Head of caudate nucleus (tissue), 42 donors: ENCODE results near the gene SPRY4.
"Not testable (repeated sequence)": the region's sequence is repeated elsewhere in the genome, so short reads cannot be mapped to it uniquely, and the experiment has no call there.

Source experiments
- DNase-seq, 42 donors: peaks; one replicate each; pipeline versions ENCODE4 v3.0.0 to v3.0.0-alpha.2; 2020 to 2021; ENCODE audit warnings: mixed read lengths in 7 of 42
- intact Hi-C: fragments of 100-400 bp; cut with DNase I; formaldehyde crosslinking; loops from one replicate; pipeline ENCODE4 v1.15.0; 2022

The SPRY4 gene

GRCh38 chr5:142324871-142325724 lies at the start of gene SPRY4:
Gene SPRY4 (minus strand): TSS chr5:142325021. CDS start chr5:142315108, 9,913 bp downstream.
- intact Hi-C loops, result no loop called here
- DNase-seq, result peak; percentile 76 to 95 (median 88)

- no peak for DNase-seq
- intact Hi-C loops, result no loop called here
Measured at GRCh38 chr5:142368529-142368928, 43.7 kb upstream of the SPRY4 start.

- intact Hi-C loops, result no loop called here
Measured at GRCh38 chr5:142366007-142366406, 41.2 kb upstream of the SPRY4 start.

GRCh38 chr5:142364251-142365145 lies 39.7 kb upstream of the SPRY4 start:
- intact Hi-C loops, result no loop called here
- DNase-seq, result peak in 1 of 42 donors; percentile 9

More at GRCh38 chr5:142366007-142366406, 41.2 kb upstream of the SPRY4 start:
- DNase-seq, result no peak

GRCh38 chr5:142363619-142363963 lies 38.8 kb upstream of the SPRY4 start:
- DNase-seq, result no peak
- intact Hi-C loops, result no loop called here

- DNase-seq, intact Hi-C loops: not testable (repeated sequence)
Measured at GRCh38 chr5:142362193-142362592, 37.4 kb upstream of the SPRY4 start.

- DNase-seq, result peak in 2 of 42 donors; percentile 4 to 50
- intact Hi-C loops, result no loop called here
Measured at GRCh38 chr5:142360607-142361120, 35.8 kb upstream of the SPRY4 start.

- no peak for DNase-seq
- intact Hi-C loops, result no loop called here
Measured at GRCh38 chr5:142360051-142360498, 35.3 kb upstream of the SPRY4 start.

GRCh38 chr5:142358648-142359047 lies 33.8 kb upstream of the SPRY4 start:
- intact Hi-C loops, result no loop called here
- no peak for DNase-seq

- intact Hi-C loops, result no loop called here
- no peak for DNase-seq
Measured at GRCh38 chr5:142358121-142358520, 33.3 kb upstream of the SPRY4 start.

- DNase-seq, result no peak
- intact Hi-C loops, result no loop called here
Measured at GRCh38 chr5:142357469-142358090, 32.8 kb upstream of the SPRY4 start.

GRCh38 chr5:142356716-142357468 lies 32.1 kb upstream of the SPRY4 start:
- DNase-seq, result peak; percentile 7 to 84 (median 62)
- intact Hi-C loops, result no loop called here

GRCh38 chr5:142356349-142356715 lies 31.5 kb upstream of the SPRY4 start:
- DNase-seq, result no peak
- intact Hi-C loops, result no loop called here

GRCh38 chr5:142353071-142353472 lies 28.3 kb upstream of the SPRY4 start:
- intact Hi-C loops, result no loop called here
- no peak for DNase-seq

GRCh38 chr5:142350021-142350420 lies 25.2 kb upstream of the SPRY4 start:
- intact Hi-C loops, result no loop called here
- no peak for DNase-seq

GRCh38 chr5:142346706-142347105 lies 21.9 kb upstream of the SPRY4 start:
- intact Hi-C loops, result no loop called here
- no peak for DNase-seq

- intact Hi-C loops, result not testable (repeated sequence)
Measured at GRCh38 chr5:142344915-142345314, 20.1 kb upstream of the SPRY4 start.

GRCh38 chr5:142343531-142343930 lies 18.7 kb upstream of the SPRY4 start:
- DNase-seq, result no peak
- intact Hi-C loops, result no loop called here

More at GRCh38 chr5:142344915-142345314, 20.1 kb upstream of the SPRY4 start:
- DNase-seq, result not testable (repeated sequence)
